GM12874 (cell line): Measurements from ENCODE around the gene C1orf21.

Experiments
- TF ChIP-seq, protein P1 (sequence below): IDR thresholded peaks from 2 replicates; pipeline ENCODE4 v1.5.1; 2011; ENCODE audit warnings: low read depth, mild to moderate bottlenecking, control low read depth, low read length, moderate library complexity; ENCODE audit not compliant: insufficient read depth

Gene C1orf21

DNA sequence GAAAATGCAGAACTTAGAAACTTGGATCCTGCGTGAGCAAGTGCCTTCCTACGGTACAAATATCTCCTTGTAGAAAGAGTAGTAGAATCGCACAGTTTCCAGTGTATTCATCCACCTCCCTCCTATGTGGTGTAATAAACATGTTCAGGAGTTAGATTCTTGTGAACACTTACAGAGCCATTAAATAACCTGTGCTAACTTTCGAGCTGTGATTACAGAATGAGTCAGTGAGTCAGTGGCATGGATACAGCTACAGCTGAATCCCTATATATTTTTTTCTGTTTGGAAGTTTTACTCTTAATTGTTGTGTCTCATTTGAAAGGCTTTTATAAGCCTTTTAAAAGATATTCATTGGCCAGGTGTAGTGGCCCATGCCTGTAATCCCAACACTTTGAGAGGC lies 219.1 kb downstream of the C1orf21 start:
- TF ChIP-seq, protein P1, sequence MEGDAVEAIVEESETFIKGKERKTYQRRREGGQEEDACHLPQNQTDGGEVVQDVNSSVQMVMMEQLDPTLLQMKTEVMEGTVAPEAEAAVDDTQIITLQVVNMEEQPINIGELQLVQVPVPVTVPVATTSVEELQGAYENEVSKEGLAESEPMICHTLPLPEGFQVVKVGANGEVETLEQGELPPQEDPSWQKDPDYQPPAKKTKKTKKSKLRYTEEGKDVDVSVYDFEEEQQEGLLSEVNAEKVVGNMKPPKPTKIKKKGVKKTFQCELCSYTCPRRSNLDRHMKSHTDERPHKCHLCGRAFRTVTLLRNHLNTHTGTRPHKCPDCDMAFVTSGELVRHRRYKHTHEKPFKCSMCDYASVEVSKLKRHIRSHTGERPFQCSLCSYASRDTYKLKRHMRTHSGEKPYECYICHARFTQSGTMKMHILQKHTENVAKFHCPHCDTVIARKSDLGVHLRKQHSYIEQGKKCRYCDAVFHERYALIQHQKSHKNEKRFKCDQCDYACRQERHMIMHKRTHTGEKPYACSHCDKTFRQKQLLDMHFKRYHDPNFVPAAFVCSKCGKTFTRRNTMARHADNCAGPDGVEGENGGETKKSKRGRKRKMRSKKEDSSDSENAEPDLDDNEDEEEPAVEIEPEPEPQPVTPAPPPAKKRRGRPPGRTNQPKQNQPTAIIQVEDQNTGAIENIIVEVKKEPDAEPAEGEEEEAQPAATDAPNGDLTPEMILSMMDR: no peak

DNA sequence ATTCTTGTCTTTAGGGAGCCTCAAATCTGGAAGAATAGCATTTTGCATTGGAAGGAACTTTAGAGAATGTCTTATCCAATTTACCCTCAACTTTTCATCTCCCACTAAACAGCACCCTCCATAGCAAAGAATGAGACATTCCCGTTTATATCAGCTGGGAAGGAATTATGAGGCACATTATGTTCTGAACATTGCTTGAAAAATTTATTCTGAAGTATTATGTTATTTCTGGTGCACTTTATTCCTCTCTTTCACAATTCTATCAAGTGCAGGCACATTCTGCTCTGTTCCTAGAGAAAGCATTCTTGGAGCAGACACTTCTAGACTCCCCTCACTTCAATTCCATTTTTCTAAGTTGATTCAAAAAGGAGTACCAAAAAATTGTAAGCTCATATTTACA lies 220.0 kb downstream of the C1orf21 start:
- TF ChIP-seq, protein P1: no peak

DNA sequence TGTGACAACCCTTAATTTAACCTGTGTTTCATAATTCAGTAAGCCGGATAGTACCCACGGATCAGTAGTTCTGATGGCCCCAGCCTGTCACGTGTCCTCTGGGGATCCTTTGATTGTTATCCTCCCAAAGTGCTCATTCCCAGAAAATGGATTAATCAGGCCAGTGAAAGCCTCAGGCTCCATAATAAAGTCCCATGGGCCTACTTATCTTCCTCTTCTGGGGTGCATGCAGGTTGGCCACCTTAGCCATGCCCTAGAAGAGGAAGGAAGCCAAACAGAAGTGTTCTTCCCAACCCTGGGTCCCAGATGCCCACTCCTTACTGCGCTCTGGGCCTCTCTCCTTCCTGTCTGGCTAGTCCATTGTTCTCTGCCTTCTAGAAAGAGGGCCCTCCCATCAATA lies 221.8 kb downstream of the C1orf21 start:
- TF ChIP-seq, protein P1: no peak

DNA sequence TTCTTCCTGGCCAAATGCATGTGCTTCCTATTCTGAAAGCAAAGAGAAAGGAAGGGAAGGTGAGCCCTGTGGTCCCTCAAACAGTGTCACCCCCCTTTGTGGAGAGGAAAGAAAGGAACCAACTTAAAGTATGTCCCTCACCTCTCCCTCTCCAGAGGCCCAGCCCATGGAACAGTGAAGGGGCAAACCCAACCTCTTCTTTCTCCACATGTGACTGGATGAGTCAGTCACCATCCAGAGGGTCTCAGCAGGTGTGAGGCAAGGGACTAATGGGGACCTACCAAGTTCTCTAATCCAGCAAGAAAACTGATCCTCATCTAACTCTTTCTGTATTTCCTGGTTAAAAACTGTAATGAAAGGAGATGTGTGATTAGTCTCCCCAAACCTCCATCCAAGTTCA lies 222.2 kb downstream of the C1orf21 start:
- TF ChIP-seq, protein P1: no peak

DNA sequence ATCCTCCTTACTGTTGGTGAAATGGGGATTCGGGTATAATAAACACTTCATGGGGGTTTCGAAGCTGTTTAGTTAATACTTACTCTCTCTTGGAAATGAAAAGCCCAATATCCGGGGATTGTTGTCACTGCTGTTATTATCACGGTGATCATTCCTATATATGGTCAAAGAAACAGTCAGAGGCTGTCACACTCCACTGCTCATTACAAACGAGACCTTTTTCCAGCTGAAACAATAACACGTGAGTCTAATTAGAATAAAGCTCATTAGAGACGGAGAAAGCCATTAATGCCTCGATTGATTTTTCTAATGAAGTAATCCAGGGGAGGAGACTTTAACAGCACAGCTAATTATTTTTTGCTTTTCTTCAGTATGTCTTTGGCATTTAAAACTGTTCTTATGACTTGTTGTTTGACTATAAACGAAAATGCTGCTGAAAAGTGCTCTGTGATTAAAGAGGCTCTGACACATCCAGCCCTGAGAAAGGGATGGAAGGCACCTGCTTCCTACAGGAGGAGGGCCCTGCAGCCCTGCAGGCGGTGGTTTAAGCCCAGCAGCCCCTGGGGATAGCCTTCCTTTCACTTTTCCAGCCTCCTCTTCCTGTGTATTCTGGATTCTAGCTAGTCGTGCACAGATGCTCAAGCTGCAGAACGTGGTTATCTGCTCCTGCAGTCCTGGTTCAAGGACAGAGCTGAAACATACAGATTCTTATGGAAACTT lies 224.2 kb downstream of the C1orf21 start:
- TF ChIP-seq, protein P1: no peak

DNA sequence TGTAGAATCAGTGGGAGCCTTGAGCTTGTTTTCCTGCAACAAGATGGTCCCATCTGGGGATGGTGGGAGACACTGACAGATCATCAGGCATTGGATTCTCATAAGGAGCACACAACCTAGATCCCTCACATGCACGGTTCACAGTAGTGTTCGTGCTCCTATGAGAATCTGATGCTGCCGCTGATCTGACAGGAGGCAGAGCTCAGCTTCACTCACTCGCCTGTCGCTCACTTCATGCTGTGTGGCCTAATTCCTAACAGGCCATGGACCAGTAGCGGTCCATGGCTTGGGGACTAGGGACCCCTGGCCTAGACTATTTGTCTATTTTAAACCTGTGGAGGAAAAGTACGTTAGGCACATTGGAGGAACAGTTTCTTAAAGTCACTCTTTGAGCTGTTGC lies 227.8 kb downstream of the C1orf21 start:
- TF ChIP-seq, protein P1: no peak

DNA sequence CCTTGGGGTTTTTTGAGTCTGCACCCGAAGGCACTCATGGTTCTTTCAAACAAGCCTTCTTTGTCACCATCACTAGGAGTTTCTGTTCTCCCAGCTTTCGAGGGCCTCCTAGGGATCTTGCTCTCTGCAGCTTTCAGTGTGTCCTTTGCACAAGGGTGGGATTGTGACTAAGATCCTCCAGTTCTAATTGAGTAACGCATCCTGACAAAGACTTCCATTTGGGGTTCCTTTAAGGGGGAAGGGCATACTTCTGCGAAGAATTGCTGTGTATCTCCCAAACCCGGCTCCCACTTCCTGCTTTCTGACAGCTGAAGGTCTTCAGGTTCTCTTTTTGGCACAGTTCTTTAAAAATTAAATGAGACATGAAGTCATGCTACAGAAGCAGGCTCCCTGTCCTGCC lies 228.5 kb downstream of the C1orf21 start:
- TF ChIP-seq, protein P1: no peak

DNA sequence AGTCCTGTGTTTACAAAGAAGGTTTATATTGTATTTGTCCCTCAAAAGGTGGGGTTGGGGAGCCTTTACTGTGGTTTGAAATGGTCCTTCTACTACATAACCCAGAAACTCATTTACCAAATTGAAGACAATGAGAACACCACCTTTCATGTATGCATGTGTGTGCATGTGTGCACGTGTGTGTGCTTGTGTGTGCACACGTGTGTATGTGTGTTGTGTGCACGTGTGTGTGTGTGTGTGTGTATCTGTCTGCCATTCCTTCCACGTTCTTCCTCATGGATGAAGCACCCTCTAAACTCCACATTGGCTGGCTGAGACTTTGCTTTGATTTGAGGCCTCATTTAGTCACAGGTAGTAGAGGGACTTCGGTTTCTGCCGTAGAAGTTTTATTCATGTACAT lies 229.7 kb downstream of the C1orf21 start:
- TF ChIP-seq, protein P1: no peak
